GM20431 (cell line): ENCODE data around the gene BSND.
"Not testable (repeated sequence)": the region's sequence is repeated elsewhere in the genome, so short reads cannot be mapped to it uniquely, and the experiment has no call there.

Source experiments
- in situ Hi-C: fragments of 300-500 bp; cut with MseI, MboI; formaldehyde crosslinking; loops from one replicate; pipeline ENCODE4 v1.15.0; 2020; ENCODE audit warnings: low sequenced_read_pairs; ENCODE audit not compliant: unreplicated experiment

The BSND gene

GRCh38 chr1:55010194-55010886 is 11.6 kb downstream of the BSND start:
- in situ Hi-C loops = no loop called here

GRCh38 chr1:55010887-55011217 is 12.1 kb downstream of the BSND start:
- in situ Hi-C loops = no loop called here

GRCh38 chr1:55012661-55013060 is 13.9 kb downstream of the BSND start:
- in situ Hi-C loops = no loop called here

GRCh38 chr1:55015123-55015522 is 16.4 kb downstream of the BSND start:
- in situ Hi-C loops = no loop called here

GRCh38 chr1:55015731-55016620 is 17.2 kb downstream of the BSND start:
- in situ Hi-C loops = no loop called here

GRCh38 chr1:55018395-55018794 is 19.7 kb downstream of the BSND start:
- in situ Hi-C loops = no loop called here

GRCh38 chr1:55021942-55022546 is 23.3 kb downstream of the BSND start:
- in situ Hi-C loops = no loop called here

- in situ Hi-C loops = not testable (repeated sequence)
These were observed 25.4 kb downstream of the BSND start for GRCh38 chr1:55024163-55024562.

GRCh38 chr1:55026682-55027081 is 27.9 kb downstream of the BSND start:
- in situ Hi-C loops = not testable (repeated sequence)

GRCh38 chr1:55031098-55031497 is 32.4 kb downstream of the BSND start:
- in situ Hi-C loops = not testable (repeated sequence)

GRCh38 chr1:55033265-55033614 is 34.5 kb downstream of the BSND start:
- in situ Hi-C loops = no loop called here

GRCh38 chr1:55034476-55035133 is 35.9 kb downstream of the BSND start:
- in situ Hi-C loops = no loop called here

GRCh38 chr1:55035904-55036303 is 37.2 kb downstream of the BSND start:
- in situ Hi-C loops = no loop called here

GRCh38 chr1:55037733-55038551 is 39.2 kb downstream of the BSND start:
- in situ Hi-C loops = no loop called here

- in situ Hi-C loops = no loop called here
These were observed 39.8 kb downstream of the BSND start for GRCh38 chr1:55038552-55038838.

GRCh38 chr1:55038974-55039341 is 40.2 kb downstream of the BSND start:
- in situ Hi-C loops = no loop called here

GRCh38 chr1:55039342-55040082 is 40.8 kb downstream of the BSND start, which contains the start of gene PCSK9:
PCSK9 (plus strand) TSS chr1:55039548; CDS start chr1:55039838, 290 bp downstream.
- in situ Hi-C loops = no loop called here

GRCh38 chr1:55040083-55040932 is 41.6 kb downstream of the BSND start:
- in situ Hi-C loops = no loop called here
